Right atrium auricular region (tissue), 2 donors: ENCODE data around the gene METTL22. TPM values are rescaled to one million over a fixed set of nuclear protein-coding genes. Genes with fewer than 3 reads are reported as not detected.

ENCODE experiments used
- DNase-seq: peaks from one replicate; pipeline ENCODE4 v3.0.0-alpha.2; 2019; ENCODE audit warnings: low spot score
- H3K27ac ChIP-seq, 2 donors: fragments of 200-600 bp; sonication (generic); 1 replicate in 1 of 2; 2 replicates in 1 of 2; pipeline ENCODE4 v1.5.1; 2016 to 2019
- H3K27me3 ChIP-seq, 2 donors: fragments of 200-600 bp; sonication (generic); one replicate each; pipeline versions ENCODE4 v1.5.1 to v1.6.0; 2017 to 2019
- H3K36me3 ChIP-seq: fragments of 200-600 bp; sonication (generic); one replicate; pipeline ENCODE4 v1.5.1; 2016
- H3K4me1 ChIP-seq, 2 donors: fragments of 200-600 bp; sonication (generic); one replicate each; pipeline versions ENCODE4 v1.5.1 to v1.6.0; 2017 to 2019
- H3K4me3 ChIP-seq, 2 donors: fragments of 200-600 bp; sonication (generic); 1 replicate in 1 of 2; 2 replicates in 1 of 2; pipeline ENCODE4 v1.5.1; 2017 to 2019; ENCODE audit warnings: mild to moderate bottlenecking in 1 of 2, moderate library complexity in 1 of 2
- H3K9me3 ChIP-seq, 2 donors: fragments of 200-600 bp; sonication (generic); one replicate each; pipeline ENCODE4 v1.5.1; 2019
- CTCF ChIP-seq, 2 donors: fragments of 200-600 bp; sonication (generic); IDR thresholded peaks; one replicate each; pipeline ENCODE4 v1.5.1; 2019; ENCODE audit warnings: antibody characterized with exemption in 2 of 2
- total RNA-seq, 2 donors: library from RNA; depleted of rRNA; stranded (reverse); fragments of >200 nt; gene quantifications; one replicate each; pipeline ENCODE4 v1.1.0, GENCODE V29; 2016

METTL22 gene
- total RNA-seq, 2 donors from 2014 or later, result 10.0 to 24.3 TPM

- no peak overlapping the region for H3K4me3 ChIP-seq
These were observed 36.5 kb upstream of the METTL22 start for GRCh38 chr16:8585041-8585440.

GRCh38 chr16:8585857-8586256 lies 35.6 kb upstream of the METTL22 start:
- TF ChIP-seq CTCF (IDR thresholded peaks at IDR 0.05), result no peak
- Histone ChIP-seq H3K4me1 (peaks cover 0 to 17% of the 10 kb centered on the region in 2 donors), H3K9me3 (no peaks in the 10 kb centered on the region), H3K27ac (no peak overlapping the region), H3K27me3 (peaks cover 4 to 17% of the 10 kb centered on the region in 2 donors), H3K4me3 (no peak overlapping the region), H3K36me3 (no peaks in the 10 kb centered on the region)
- DNase-seq, result no peak

More at GRCh38 chr16:8585041-8585440, 36.5 kb upstream of the METTL22 start:
- no peak for DNase-seq
- TF ChIP-seq CTCF (IDR thresholded peaks at IDR 0.05), result no peak
- H3K9me3 ChIP-seq, result no peaks in the 10 kb centered on the region
- no peak overlapping the region for H3K27ac ChIP-seq
- peaks cover 0 to 9% of the 10 kb centered on the region in 2 donors for H3K27me3 ChIP-seq
- no peaks in the 10 kb centered on the region for H3K36me3 ChIP-seq
- peaks cover 0 to 12% of the 10 kb centered on the region in 2 donors for H3K4me1 ChIP-seq

- Histone ChIP-seq H3K27ac (no peak overlapping the region), H3K36me3 (no peaks in the 10 kb centered on the region), H3K27me3 (peaks cover 5 to 19% of the 10 kb centered on the region in 2 donors), H3K4me1 (peaks cover 0 to 17% of the 10 kb centered on the region in 2 donors), H3K4me3 (no peak overlapping the region), H3K9me3 (no peaks in the 10 kb centered on the region)
- TF ChIP-seq CTCF (IDR thresholded peaks at IDR 0.05), result no peak
- DNase-seq, result no peak
These were observed 34.4 kb upstream of the METTL22 start for GRCh38 chr16:8587065-8587464.

GRCh38 chr16:8588682-8589056 lies 32.8 kb upstream of the METTL22 start:
- TF ChIP-seq CTCF (IDR thresholded peaks at IDR 0.05), result no peak
- Histone ChIP-seq H3K4me3 (no peak overlapping the region), H3K27ac (no peak overlapping the region), H3K4me1 (peaks cover 0 to 17% of the 10 kb centered on the region in 2 donors), H3K9me3 (no peaks in the 10 kb centered on the region), H3K27me3 (peaks cover 5 to 19% of the 10 kb centered on the region in 2 donors), H3K36me3 (no peaks in the 10 kb centered on the region)
- no peak for DNase-seq

GRCh38 chr16:8589057-8589899 lies 32.2 kb upstream of the METTL22 start:
- H3K27me3 ChIP-seq, result peaks cover 5 to 19% of the 10 kb centered on the region in 2 donors
- H3K4me3 ChIP-seq, result peak overlapping the region in 1 of 2 donors; percentile 31
- no peak for TF ChIP-seq CTCF (IDR thresholded peaks at IDR 0.05)

More at GRCh38 chr16:8589057-8589899, 32.2 kb upstream of the METTL22 start:
- no peak for DNase-seq
- Histone ChIP-seq H3K36me3 (no peaks in the 10 kb centered on the region), H3K27ac (no peak overlapping the region), H3K9me3 (no peaks in the 10 kb centered on the region), H3K4me1 (peaks cover 0 to 17% of the 10 kb centered on the region in 2 donors)
